ENCODE measurements around the gene EML4. TPM values are rescaled to one million over a fixed set of nuclear protein-coding genes. Genes with fewer than 3 reads are reported as not detected.
A peak's percentile ranks its signal among the peaks of the same experiment; 100 is the strongest.

Gene EML4
- total RNA-seq, 1 experiment from 2014 or later = 93.7 TPM

GRCh38 chr2:42141687-42142546 lies 27.2 kb upstream of the EML4 start:
- intact Hi-C loops (cut with micrococcal nuclease; ENCODE audit: unreplicated experiment) = no loop called here
- Histone ChIP-seq H3K4me3 (ENCODE audit: low read depth, low read length, poor library complexity, severe bottlenecking) (peak overlapping the region; percentile 3), H3K27me3 (replicated peaks; ENCODE audit: insufficient read depth, low read depth, low read length, poor library complexity) (no peaks in the 10 kb centered on the region), H3K9me3 (ENCODE audit: low read depth, low read length, poor library complexity, severe bottlenecking) (no peaks in the 10 kb centered on the region), H3K36me3 (ENCODE audit: insufficient read depth, low read length, poor library complexity, severe bottlenecking) (no peaks in the 10 kb centered on the region), H3K27ac (ENCODE audit: low read depth, low read length, poor library complexity, severe bottlenecking) (peak overlapping the region; percentile 91), H3K4me1 (ENCODE audit: insufficient read depth, low read length, poor library complexity, severe bottlenecking) (peaks cover 68% of the 10 kb centered on the region)
- peak; percentile 98 for DNase-seq (ENCODE audit: low spot score)
- POLR2A ChIA-PET (ENCODE audit: low non-redundant PET) = interaction anchor here (0.5 to 0.6 kb wide), 2 partner anchors 9 to 218 kb away, joined by 3 to 6 read pairs; no protein-coding TSS in a partner anchor
- TF ChIP-seq CTCF (conservative IDR thresholded peaks at IDR 0.05; ENCODE audit: low read depth, low read length) (no peak), EZH2 (IDR thresholded peaks at IDR 0.05; ENCODE audit: borderline replicate concordance, low read depth, low read length, poor library complexity, severe bottlenecking) (no peak)
- BruUV-seq (replicated peaks) = TSS peak; percentile 97
- CTCF ChIA-PET = interaction anchor here (0.7 kb wide), 1 partner anchor 41 kb away, joined by 3 read pairs; no protein-coding TSS in a partner anchor

- Histone ChIP-seq H3K9me3 (ENCODE audit: low read depth, low read length, poor library complexity, severe bottlenecking) (no peaks in the 10 kb centered on the region), H3K4me1 (ENCODE audit: insufficient read depth, low read length, poor library complexity, severe bottlenecking) (peaks cover 61% of the 10 kb centered on the region), H3K36me3 (ENCODE audit: insufficient read depth, low read length, poor library complexity, severe bottlenecking) (no peaks in the 10 kb centered on the region), H3K4me3 (ENCODE audit: low read depth, low read length, poor library complexity, severe bottlenecking) (peak overlapping the region; percentile 2), H3K27ac (ENCODE audit: low read depth, low read length, poor library complexity, severe bottlenecking) (peak overlapping the region; percentile 91), H3K27me3 (replicated peaks; ENCODE audit: insufficient read depth, low read depth, low read length, poor library complexity) (no peaks in the 10 kb centered on the region)
- POLR2A ChIA-PET (ENCODE audit: low non-redundant PET) = no interaction called here
- DNase-seq (ENCODE audit: low spot score) = peak; percentile 60
- TF ChIP-seq EZH2 (IDR thresholded peaks at IDR 0.05; ENCODE audit: borderline replicate concordance, low read depth, low read length, poor library complexity, severe bottlenecking) = no peak
- no peak for TF ChIP-seq CTCF (conservative IDR thresholded peaks at IDR 0.05; ENCODE audit: low read depth, low read length)
- intact Hi-C loops (cut with micrococcal nuclease; ENCODE audit: unreplicated experiment) = no loop called here
- BruUV-seq (replicated peaks) = no TSS peak
- CTCF ChIA-PET = no interaction called here
Measured at GRCh38 chr2:42142547-42143184, 26.5 kb upstream of the EML4 start.

GRCh38 chr2:42147641-42148274 lies 21.4 kb upstream of the EML4 start:
- no peak for TF ChIP-seq CTCF (conservative IDR thresholded peaks at IDR 0.05; ENCODE audit: low read depth, low read length)
- TF ChIP-seq EZH2 (IDR thresholded peaks at IDR 0.05; ENCODE audit: borderline replicate concordance, low read depth, low read length, poor library complexity, severe bottlenecking) = no peak
- Histone ChIP-seq H3K9me3 (ENCODE audit: low read depth, low read length, poor library complexity, severe bottlenecking) (no peaks in the 10 kb centered on the region), H3K4me1 (ENCODE audit: insufficient read depth, low read length, poor library complexity, severe bottlenecking) (peaks cover 19% of the 10 kb centered on the region), H3K27ac (ENCODE audit: low read depth, low read length, poor library complexity, severe bottlenecking) (no peak overlapping the region), H3K4me3 (ENCODE audit: low read depth, low read length, poor library complexity, severe bottlenecking) (no peak overlapping the region), H3K27me3 (replicated peaks; ENCODE audit: insufficient read depth, low read depth, low read length, poor library complexity) (no peaks in the 10 kb centered on the region), H3K36me3 (ENCODE audit: insufficient read depth, low read length, poor library complexity, severe bottlenecking) (no peaks in the 10 kb centered on the region)
- no TSS peak for BruUV-seq (replicated peaks)
- intact Hi-C loops (cut with micrococcal nuclease; ENCODE audit: unreplicated experiment) = no loop called here
- CTCF ChIA-PET = no interaction called here
- POLR2A ChIA-PET (ENCODE audit: low non-redundant PET) = no interaction called here
- DNase-seq (ENCODE audit: low spot score) = peak; percentile 34

All from A673 (cell line).